Right lobe of liver (tissue), 4 donors: ENCODE results near the gene ATP1B1.

Experiments used
- POLR2A ChIP-seq: fragments of 450-650 bp; IDR thresholded peaks from one replicate; pipeline ENCODE4 v1.6.1; 2017; ENCODE audit warnings: antibody characterized with exemption, mild to moderate bottlenecking
- TF ChIP-seq, protein P1 (sequence below), 4 donors: fragments of 200-600 bp in 3 of 4; fragments of 450-650 bp in 1 of 4; IDR thresholded peaks; one replicate each; pipeline versions ENCODE4 v1.5.1 to v1.8.0; 2016 to 2022; ENCODE audit warnings: antibody characterized with exemption in 4 of 4, mild to moderate bottlenecking in 2 of 4
- donor health status: DM: no; HTN: no; CAD: no.
- donor health status: DM: no; HTN: no; CAD: no.
- donor health status: DM: no; HTN: yes; CAD: no.

DNA sequence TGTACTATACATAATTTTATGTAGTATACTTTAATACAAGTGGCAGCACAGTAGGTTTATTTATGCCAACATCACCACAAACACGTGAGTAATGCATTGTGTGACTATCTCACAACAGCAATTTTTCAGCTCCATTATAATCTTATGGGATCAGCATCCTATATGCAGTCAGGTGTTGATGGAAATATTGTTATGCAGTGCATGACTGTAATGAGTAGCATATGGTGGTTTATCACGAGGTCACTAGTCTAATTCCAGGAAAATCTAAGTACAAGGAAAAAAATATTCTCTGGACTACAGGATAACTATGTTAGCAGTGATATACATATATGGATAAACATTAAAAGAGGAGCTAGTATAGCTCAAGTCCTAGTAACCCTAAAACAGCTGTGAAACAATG lies 69.0 kb downstream of the ATP1B1 start:
- no peak for TF ChIP-seq POLR2A
- TF ChIP-seq, protein P1, sequence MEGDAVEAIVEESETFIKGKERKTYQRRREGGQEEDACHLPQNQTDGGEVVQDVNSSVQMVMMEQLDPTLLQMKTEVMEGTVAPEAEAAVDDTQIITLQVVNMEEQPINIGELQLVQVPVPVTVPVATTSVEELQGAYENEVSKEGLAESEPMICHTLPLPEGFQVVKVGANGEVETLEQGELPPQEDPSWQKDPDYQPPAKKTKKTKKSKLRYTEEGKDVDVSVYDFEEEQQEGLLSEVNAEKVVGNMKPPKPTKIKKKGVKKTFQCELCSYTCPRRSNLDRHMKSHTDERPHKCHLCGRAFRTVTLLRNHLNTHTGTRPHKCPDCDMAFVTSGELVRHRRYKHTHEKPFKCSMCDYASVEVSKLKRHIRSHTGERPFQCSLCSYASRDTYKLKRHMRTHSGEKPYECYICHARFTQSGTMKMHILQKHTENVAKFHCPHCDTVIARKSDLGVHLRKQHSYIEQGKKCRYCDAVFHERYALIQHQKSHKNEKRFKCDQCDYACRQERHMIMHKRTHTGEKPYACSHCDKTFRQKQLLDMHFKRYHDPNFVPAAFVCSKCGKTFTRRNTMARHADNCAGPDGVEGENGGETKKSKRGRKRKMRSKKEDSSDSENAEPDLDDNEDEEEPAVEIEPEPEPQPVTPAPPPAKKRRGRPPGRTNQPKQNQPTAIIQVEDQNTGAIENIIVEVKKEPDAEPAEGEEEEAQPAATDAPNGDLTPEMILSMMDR (IDR thresholded peaks at IDR 0.05) = no peak
